ENCODE data around the gene FHIT.

Gene FHIT

DNA sequence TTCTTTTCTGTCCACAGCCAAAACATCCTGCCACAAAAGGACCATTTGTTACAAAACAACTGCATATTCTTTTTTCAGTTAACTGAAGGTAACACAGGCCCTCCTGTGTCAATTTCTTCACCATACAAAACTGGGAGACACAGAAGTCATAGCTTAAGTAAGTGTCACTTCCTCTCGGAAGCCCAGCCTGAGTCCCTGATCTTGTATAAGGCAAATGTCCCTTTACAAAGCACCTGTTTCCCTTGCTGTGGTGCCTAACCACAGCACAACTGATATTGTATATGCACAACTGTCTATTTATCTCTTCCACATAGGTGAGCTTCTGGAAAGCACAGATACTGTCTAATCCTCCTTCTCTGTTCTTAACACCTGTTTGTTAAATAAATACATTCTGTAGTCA, 293.7 kb downstream of the FHIT start:
- Histone ChIP-seq H4K20me1 (ENCODE audit: low read depth, low read length) (no peaks in the 10 kb centered on the region), H3K27me3 (ENCODE audit: low read length) (no peaks in the 10 kb centered on the region), H3K9ac (ENCODE audit: low read length) (no peak overlapping the region), H3K4me2 (ENCODE audit: low read depth, low read length, poor library complexity, severe bottlenecking) (no peak overlapping the region), H2AFZ (ENCODE audit: low read depth, low read length, severe bottlenecking) (no peak overlapping the region), H3K36me3 (ENCODE audit: low read length) (no peaks in the 10 kb centered on the region), H3K9me2 (replicated peaks; ENCODE audit: insufficient read depth, low read length) (no peaks in the 10 kb centered on the region), H3K4me3 (ENCODE audit: insufficient read depth, low read length, poor library complexity, severe bottlenecking) (no peak overlapping the region), H3K79me2 (ENCODE audit: insufficient read depth, low read length) (no peaks in the 10 kb centered on the region), H3K9me3 (ENCODE audit: insufficient read depth, low read length) (no peaks in the 10 kb centered on the region; the same call in 1 of the 2 replicates), H3K27ac (ENCODE audit: low read depth, low read length) (no peak overlapping the region), H3F3A (ENCODE audit: insufficient read depth) (no peaks in the 10 kb centered on the region)
- no peak for TF ChIP-seq EZH2phosphoT487 (conservative IDR thresholded peaks at IDR 0.05; ENCODE audit: low read length)
- TF ChIP-seq, protein P1, sequence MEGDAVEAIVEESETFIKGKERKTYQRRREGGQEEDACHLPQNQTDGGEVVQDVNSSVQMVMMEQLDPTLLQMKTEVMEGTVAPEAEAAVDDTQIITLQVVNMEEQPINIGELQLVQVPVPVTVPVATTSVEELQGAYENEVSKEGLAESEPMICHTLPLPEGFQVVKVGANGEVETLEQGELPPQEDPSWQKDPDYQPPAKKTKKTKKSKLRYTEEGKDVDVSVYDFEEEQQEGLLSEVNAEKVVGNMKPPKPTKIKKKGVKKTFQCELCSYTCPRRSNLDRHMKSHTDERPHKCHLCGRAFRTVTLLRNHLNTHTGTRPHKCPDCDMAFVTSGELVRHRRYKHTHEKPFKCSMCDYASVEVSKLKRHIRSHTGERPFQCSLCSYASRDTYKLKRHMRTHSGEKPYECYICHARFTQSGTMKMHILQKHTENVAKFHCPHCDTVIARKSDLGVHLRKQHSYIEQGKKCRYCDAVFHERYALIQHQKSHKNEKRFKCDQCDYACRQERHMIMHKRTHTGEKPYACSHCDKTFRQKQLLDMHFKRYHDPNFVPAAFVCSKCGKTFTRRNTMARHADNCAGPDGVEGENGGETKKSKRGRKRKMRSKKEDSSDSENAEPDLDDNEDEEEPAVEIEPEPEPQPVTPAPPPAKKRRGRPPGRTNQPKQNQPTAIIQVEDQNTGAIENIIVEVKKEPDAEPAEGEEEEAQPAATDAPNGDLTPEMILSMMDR (IDR thresholded peaks at IDR 0.05; ENCODE audit: insufficient read depth, low read length, poor library complexity, severe bottlenecking), result no peak

- Histone ChIP-seq H2AFZ (ENCODE audit: low read depth, low read length, severe bottlenecking) (no peak overlapping the region), H3K4me2 (ENCODE audit: low read depth, low read length, poor library complexity, severe bottlenecking) (no peak overlapping the region), H3F3A (ENCODE audit: insufficient read depth) (no peaks in the 10 kb centered on the region), H3K4me3 (ENCODE audit: insufficient read depth, low read length, poor library complexity, severe bottlenecking) (no peak overlapping the region), H3K9me2 (replicated peaks; ENCODE audit: insufficient read depth, low read length) (no peaks in the 10 kb centered on the region), H3K27ac (ENCODE audit: low read depth, low read length) (no peak overlapping the region), H3K79me2 (ENCODE audit: insufficient read depth, low read length) (no peaks in the 10 kb centered on the region), H3K36me3 (ENCODE audit: low read length) (no peaks in the 10 kb centered on the region), H3K9ac (ENCODE audit: low read length) (no peak overlapping the region), H4K20me1 (ENCODE audit: low read depth, low read length) (no peaks in the 10 kb centered on the region), H3K27me3 (ENCODE audit: low read length) (no peaks in the 10 kb centered on the region), H3K9me3 (ENCODE audit: insufficient read depth, low read length) (no peaks in the 10 kb centered on the region; the same call in 1 of the 2 replicates)
- TF ChIP-seq, protein P1 (IDR thresholded peaks at IDR 0.05; ENCODE audit: insufficient read depth, low read length, poor library complexity, severe bottlenecking), result no peak
- no peak for TF ChIP-seq EZH2phosphoT487 (conservative IDR thresholded peaks at IDR 0.05; ENCODE audit: low read length)
Measured at GRCh38 chr3:60956729-60957128, 294.5 kb downstream of the FHIT start.

GRCh38 chr3:60955034-60955433, 296.2 kb downstream of the FHIT start:
- TF ChIP-seq EZH2phosphoT487 (conservative IDR thresholded peaks at IDR 0.05; ENCODE audit: low read length), result no peak
- TF ChIP-seq, protein P1 (IDR thresholded peaks at IDR 0.05; ENCODE audit: insufficient read depth, low read length, poor library complexity, severe bottlenecking), result no peak
- H3K79me2 ChIP-seq (ENCODE audit: insufficient read depth, low read length), result no peaks in the 10 kb centered on the region
- no peak overlapping the region for H3K27ac ChIP-seq (ENCODE audit: low read depth, low read length)

More at GRCh38 chr3:60955034-60955433, 296.2 kb downstream of the FHIT start:
- Histone ChIP-seq H3K36me3 (ENCODE audit: low read length) (no peaks in the 10 kb centered on the region), H3K9me2 (replicated peaks; ENCODE audit: insufficient read depth, low read length) (no peaks in the 10 kb centered on the region), H4K20me1 (ENCODE audit: low read depth, low read length) (no peaks in the 10 kb centered on the region), H3K9ac (ENCODE audit: low read length) (no peak overlapping the region), H3F3A (ENCODE audit: insufficient read depth) (no peaks in the 10 kb centered on the region), H2AFZ (ENCODE audit: low read depth, low read length, severe bottlenecking) (no peak overlapping the region), H3K4me2 (ENCODE audit: low read depth, low read length, poor library complexity, severe bottlenecking) (no peak overlapping the region), H3K9me3 (ENCODE audit: insufficient read depth, low read length) (no peaks in the 10 kb centered on the region; the same call in 1 of the 2 replicates), H3K4me3 (ENCODE audit: insufficient read depth, low read length, poor library complexity, severe bottlenecking) (no peak overlapping the region), H3K27me3 (ENCODE audit: low read length) (no peaks in the 10 kb centered on the region)
